GM19043 (cell line): ENCODE measurements around the gene ZNF253.
A peak's percentile ranks its signal among the peaks of the same experiment; 100 is the strongest.
"Not testable (repeated sequence)": the region's sequence is repeated elsewhere in the genome, so short reads cannot be mapped to it uniquely, and the experiment has no call there.

Experiments
- ATAC-seq: cut with Tn5 transposase; IDR thresholded peaks from one replicate; pipeline ENCODE4 v1.9.1; 2021; ENCODE audit warnings: low read depth; ENCODE audit not compliant: unreplicated experiment

Gene ZNF253

GRCh38 chr19:19865750-19866610 lies at the start of gene ZNF253:
TSS of gene ZNF253 (plus strand) at chr19:19865882. CDS start at chr19:19865997, 115 bp downstream.
- peak; percentile 91 for ATAC-seq

GRCh38 chr19:19816679-19817078 lies 49.0 kb upstream of the ZNF253 start:
- no peak for ATAC-seq

GRCh38 chr19:19817357-19817756 lies 48.3 kb upstream of the ZNF253 start:
- ATAC-seq, result no peak

- no peak for ATAC-seq
These were observed 44.8 kb upstream of the ZNF253 start for GRCh38 chr19:19820774-19821320.

GRCh38 chr19:19821366-19821951 lies 44.2 kb upstream of the ZNF253 start, which contains the start of gene ZNF506:
TSS of gene ZNF506 (minus strand) at chr19:19821750. CDS start at chr19:19821603, 147 bp downstream.
- ATAC-seq, result peak; percentile 81

- ATAC-seq, result not testable (repeated sequence)
These were observed 43.7 kb upstream of the ZNF253 start for GRCh38 chr19:19821976-19822375.

- no peak for ATAC-seq
These were observed 41.8 kb upstream of the ZNF253 start for GRCh38 chr19:19823916-19824315.

- no peak for ATAC-seq
These were observed 38.8 kb upstream of the ZNF253 start for GRCh38 chr19:19826875-19827274.

- no peak for ATAC-seq
These were observed 30.1 kb upstream of the ZNF253 start for GRCh38 chr19:19835560-19836038.

GRCh38 chr19:19847781-19848180 lies 17.9 kb upstream of the ZNF253 start:
- no peak for ATAC-seq

GRCh38 chr19:19849056-19849455 lies 16.6 kb upstream of the ZNF253 start:
- ATAC-seq, result no peak

- ATAC-seq, result not testable (repeated sequence)
These were observed 13.9 kb upstream of the ZNF253 start for GRCh38 chr19:19851740-19852139.

GRCh38 chr19:19858751-19859150 lies 6.9 kb upstream of the ZNF253 start:
- ATAC-seq, result no peak

- no peak for ATAC-seq
These were observed 4.8 kb upstream of the ZNF253 start for GRCh38 chr19:19860756-19861390.

- ATAC-seq, result no peak
These were observed 1.0 kb downstream of the ZNF253 start for GRCh38 chr19:19866611-19867248.

- not testable (repeated sequence) for ATAC-seq
These were observed 4.4 kb downstream of the ZNF253 start for GRCh38 chr19:19870086-19870485.

GRCh38 chr19:19871932-19872331 lies 6.2 kb downstream of the ZNF253 start:
- ATAC-seq, result no peak

- ATAC-seq, result no peak
These were observed 7.7 kb downstream of the ZNF253 start for GRCh38 chr19:19873381-19873780.

- no peak for ATAC-seq
These were observed 12.0 kb downstream of the ZNF253 start for GRCh38 chr19:19877724-19878123.

- no peak for ATAC-seq
These were observed 18.9 kb downstream of the ZNF253 start for GRCh38 chr19:19884583-19884982.
